ENCODE results near the gene TMEM59.

TMEM59 gene

DNA sequence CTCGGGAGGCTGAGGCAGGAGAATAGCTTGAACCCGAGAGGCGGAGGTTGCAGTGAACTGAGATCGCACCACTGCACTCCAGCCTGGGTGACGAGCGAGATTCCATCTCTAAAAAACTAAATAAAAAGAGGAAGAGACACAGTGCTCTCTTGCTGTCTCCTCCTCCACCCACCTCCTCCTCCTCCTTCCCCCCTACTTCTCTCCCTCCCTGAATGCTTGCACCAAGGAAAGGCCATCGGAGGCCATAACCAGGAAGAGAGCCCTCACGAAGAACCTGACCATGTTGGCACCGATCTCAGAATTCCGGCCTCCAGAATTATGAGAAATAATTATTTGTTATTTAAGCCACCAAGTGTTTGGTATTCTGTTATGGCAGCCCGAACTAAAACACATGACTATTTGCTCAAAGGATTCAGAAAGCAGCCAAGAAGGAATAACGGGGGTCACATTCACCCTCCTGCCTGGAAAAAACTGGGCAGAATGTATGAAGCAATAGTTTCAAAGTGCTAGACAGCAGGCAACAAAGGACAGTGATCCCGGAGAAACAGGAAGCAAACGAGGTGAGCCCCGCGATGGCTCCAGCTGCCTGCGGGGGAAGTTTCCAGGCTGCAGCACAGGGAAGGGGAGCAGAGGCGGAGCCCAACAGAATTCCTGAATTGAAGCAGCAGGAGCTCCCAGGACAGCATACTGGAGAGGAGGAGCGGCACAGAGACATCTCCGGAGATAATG, 70.8 kb downstream of the TMEM59 start:
- DNase-seq (ENCODE audit: low spot score): peak; percentile 74

DNA sequence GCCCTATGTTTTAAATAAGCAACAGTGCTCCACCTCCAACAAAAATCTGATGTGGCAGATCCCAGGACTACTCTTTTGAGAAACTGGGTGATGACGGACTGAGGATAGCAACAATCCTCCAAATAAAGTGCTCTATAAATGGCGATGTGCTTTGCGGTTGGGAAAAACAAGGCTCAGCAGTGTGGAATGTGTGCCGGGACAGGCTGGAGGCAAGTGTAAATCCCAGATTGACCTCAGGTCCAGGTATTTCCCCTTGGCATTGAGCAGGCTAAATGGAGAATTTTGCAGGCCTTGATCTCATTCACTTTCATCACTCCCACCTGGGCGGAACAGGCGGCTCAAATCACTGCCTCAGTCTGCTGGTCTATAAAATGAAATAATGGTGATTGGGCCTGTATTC, 71.8 kb downstream of the TMEM59 start:
- DNase-seq (ENCODE audit: low spot score): peak; percentile 2

DNA sequence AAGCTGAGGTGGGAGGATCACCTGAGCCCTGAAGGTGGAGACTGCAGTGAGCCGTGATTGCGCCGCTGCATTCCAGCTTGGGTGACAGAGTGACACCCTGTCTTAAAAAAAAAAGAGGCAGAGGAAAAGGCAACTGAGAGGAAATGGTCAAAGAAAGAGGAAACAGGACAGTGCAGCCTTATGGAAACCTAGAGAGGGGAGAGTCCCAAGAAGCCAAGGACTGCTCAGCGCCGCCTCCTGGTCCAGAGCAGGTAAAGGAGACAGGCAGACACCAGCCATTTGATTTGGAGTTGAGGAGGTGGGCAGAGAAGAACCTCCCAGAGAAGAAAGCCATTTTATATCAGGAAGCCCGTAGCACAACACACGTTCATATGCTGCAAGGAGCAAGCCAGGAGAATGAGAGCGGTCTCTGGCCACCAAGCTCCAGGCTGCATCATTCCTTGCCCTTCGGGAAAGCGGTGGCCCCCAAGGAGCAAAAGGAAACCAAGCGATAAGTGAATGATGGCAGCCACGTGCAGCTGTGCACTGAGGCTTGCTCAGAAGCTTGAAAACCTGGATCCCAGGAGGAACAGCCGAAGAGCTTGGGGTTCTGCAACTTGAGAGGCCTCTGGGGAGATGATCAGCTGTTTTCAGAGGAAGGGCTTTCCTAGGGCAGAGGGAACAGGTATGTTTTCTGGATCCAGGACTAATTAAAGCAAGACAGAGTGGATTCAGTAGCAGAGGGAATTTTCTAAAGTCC, 73.1 kb downstream of the TMEM59 start:
- DNase-seq (ENCODE audit: low spot score): peak; percentile 1
